Fibroblast of the aortic adventitia (primary cell): Measurements from ENCODE around the gene HPN. TPM values are rescaled to one million over a fixed set of nuclear protein-coding genes. Genes with fewer than 3 reads are reported as not detected.

ENCODE experiments used
- DNase-seq: peaks from one replicate; pipeline ENCODE4 v3.0.0-alpha.2; 2010; ENCODE audit warnings: low read depth
- H3K4me3 ChIP-seq: 2 replicates; pipeline ENCODE4 v1.5.1; 2011; ENCODE audit warnings: low read depth, mild to moderate bottlenecking, control low read depth, low read length, moderate library complexity
- CTCF ChIP-seq: IDR thresholded peaks from 2 replicates; pipeline ENCODE4 v1.5.1; 2011; ENCODE audit warnings: mild to moderate bottlenecking, low read length, control low read depth, inconsistent platforms; ENCODE audit not compliant: insufficient read depth
- total RNA-seq: library from RNA; depleted of rRNA; stranded (reverse); fragments of >200 nt; gene quantifications from 2 replicates; pipeline ENCODE4 v1.2.3, GENCODE V29; 2012; ENCODE audit warnings: low replicate concordance

HPN gene
- total RNA-seq, 1 donor, result not detected

- TF ChIP-seq CTCF, result no peak
- H3K4me3 ChIP-seq, result no peak overlapping the region
- DNase-seq, result no peak
These were observed 7.5 kb upstream of the HPN start for GRCh38 chr19:35034005-35034502.

- DNase-seq, result no peak
- no peak for TF ChIP-seq CTCF
These were observed 6.7 kb upstream of the HPN start for GRCh38 chr19:35034588-35035382.

DNA sequence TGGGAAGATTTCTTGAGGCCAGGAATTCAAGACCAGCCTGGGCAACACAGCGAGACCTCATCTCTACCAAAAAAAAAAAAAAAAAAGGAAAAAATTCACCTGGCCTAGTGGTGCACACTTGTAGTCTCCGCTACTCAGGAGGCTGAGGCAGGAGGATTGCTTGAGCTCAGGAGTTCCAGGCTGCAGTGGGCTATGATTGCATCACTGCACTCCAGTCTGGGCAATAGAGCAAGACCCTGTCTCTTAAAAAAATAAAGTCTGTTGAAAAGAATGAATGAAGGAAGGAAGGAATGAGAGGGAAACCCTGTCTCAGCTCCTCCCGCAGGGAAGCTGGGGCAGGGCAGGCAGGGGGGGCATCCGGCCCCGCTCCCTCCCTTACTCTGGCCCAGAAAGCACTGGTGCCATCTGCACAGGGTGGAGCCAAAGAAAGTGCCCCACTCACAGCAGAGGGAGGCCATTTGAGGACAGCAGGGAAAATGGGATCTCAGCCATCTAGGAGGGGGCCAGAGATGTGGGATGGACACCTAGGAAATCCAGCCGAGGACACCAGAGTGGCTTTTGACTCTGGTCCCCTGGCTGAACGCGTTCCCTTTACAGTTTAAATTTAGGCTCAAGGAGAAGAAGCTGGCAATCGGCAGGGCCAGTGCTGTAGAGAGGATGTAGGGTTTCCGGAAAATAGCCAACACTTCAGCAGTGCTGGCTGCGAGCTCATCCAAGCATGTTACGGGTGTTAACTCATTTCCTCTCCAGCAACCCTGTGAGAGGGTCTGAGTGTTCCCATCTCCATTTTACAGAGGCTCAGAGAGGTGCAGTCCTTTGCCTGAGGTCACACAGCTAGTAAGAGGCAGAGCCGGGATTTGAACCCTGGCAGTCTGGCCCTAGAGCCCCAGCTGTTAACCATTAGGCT, 3.6 kb upstream of the HPN start:
- no peak for TF ChIP-seq CTCF
- DNase-seq, result peak; percentile 49
- no peak overlapping the region for H3K4me3 ChIP-seq

More at GRCh38 chr19:35034588-35035382, 6.7 kb upstream of the HPN start:
- H3K4me3 ChIP-seq, result no peak overlapping the region

GRCh38 chr19:35038623-35039512, 2.7 kb upstream of the HPN start:
- TF ChIP-seq CTCF, result no peak
- no peak overlapping the region for H3K4me3 ChIP-seq
- no peak for DNase-seq

DNA sequence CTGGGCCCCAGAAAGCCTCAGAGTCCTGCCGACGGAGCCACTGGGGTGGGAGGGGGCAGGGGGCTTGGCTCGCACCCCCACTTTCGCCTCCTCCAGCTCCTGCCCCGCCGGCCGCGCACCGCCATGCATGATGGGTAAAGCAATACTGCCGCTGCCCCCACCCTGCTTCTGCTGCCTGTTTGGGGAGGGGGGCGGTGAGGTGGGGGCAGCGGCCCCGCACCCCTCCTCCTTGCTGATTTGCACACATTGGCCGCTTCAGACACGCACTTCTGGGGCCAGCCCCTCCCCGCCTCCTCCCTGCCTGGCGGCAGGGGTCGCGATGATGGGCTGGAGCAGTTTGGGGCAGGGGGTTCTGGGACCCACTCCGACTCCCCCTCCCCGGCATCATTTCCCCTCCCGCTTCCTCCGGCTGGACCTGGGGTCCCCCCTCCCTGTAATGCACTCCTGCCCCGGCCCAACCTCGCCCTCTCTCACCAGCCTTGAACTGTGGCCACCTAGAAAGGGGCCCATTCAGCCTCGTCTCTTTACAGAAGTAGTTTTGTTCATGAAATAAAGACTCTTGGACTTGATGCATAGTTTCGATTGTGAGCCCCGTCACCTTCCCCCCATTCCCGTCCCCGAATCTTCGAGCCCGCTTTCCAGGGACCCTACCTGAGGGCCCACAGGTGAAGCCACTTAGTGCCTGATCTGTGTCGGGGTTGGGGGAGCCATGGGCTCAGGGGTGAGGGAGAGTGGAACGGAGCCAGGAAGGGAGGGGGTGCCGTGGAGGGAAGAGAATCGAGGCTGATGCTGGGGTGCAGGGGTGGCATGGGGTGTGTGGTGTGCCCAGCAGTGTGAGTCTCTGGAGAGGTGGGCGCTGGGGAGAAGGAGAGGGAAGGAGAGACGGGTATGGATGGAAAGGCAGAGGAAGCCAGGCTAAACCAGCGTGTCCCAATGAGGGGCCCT, 1.4 kb upstream of the HPN start:
- no peak for TF ChIP-seq CTCF
- no peak for DNase-seq
- H3K4me3 ChIP-seq, result no peak overlapping the region
